Measurements from ENCODE around the gene ANAPC2. TPM values are rescaled to one million over a fixed set of nuclear protein-coding genes. Genes with fewer than 3 reads are reported as not detected.

Gene ANAPC2
- polyA plus RNA-seq, 3 donors: 1.9 to 76.8 (median 2.0) TPM

- no peak overlapping the region for H3K4me3 ChIP-seq (replicated peaks in 1 of 3; ENCODE audit: low read depth in 2 of 3, low read length in 3 of 3)
- H3K4me2 ChIP-seq (replicated peaks; ENCODE audit: extremely low read depth, low read length, poor library complexity, severe bottlenecking): no peak overlapping the region
- TF ChIP-seq, protein P1, sequence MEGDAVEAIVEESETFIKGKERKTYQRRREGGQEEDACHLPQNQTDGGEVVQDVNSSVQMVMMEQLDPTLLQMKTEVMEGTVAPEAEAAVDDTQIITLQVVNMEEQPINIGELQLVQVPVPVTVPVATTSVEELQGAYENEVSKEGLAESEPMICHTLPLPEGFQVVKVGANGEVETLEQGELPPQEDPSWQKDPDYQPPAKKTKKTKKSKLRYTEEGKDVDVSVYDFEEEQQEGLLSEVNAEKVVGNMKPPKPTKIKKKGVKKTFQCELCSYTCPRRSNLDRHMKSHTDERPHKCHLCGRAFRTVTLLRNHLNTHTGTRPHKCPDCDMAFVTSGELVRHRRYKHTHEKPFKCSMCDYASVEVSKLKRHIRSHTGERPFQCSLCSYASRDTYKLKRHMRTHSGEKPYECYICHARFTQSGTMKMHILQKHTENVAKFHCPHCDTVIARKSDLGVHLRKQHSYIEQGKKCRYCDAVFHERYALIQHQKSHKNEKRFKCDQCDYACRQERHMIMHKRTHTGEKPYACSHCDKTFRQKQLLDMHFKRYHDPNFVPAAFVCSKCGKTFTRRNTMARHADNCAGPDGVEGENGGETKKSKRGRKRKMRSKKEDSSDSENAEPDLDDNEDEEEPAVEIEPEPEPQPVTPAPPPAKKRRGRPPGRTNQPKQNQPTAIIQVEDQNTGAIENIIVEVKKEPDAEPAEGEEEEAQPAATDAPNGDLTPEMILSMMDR (IDR thresholded peaks at IDR 0.05): no peak
- Mint-ChIP-seq H3K4me1 (peaks cover 9% of the 10 kb centered on the region), H3K9me3 (peaks cover 0 to 25% (median 8%) of the 10 kb centered on the region in 7 donors), H3K36me3 (no peaks in the 10 kb centered on the region), H3K4me3 (peak overlapping the region in 1 of 2 donors; percentile 69), H3K27ac (no peak overlapping the region), H3K27me3 (ENCODE audit: low read depth in 3 of 3) (peaks cover 75 to 98% (median 89%) of the 10 kb centered on the region in 3 donors)
- H3K27me3 ChIP-seq (ENCODE audit: control insufficient read depth in 2 of 2, insufficient read depth in 2 of 2, low read length in 2 of 2): peaks cover 13 to 96% of the 10 kb centered on the region in 2 donors
- H3K9ac ChIP-seq (ENCODE audit: insufficient read depth, low read length, poor library complexity, severe bottlenecking): no peak overlapping the region
- 39% methylated on average over 53 of the region's 56 CpGs for WGBS (ENCODE audit: insufficient coverage)
- H2AFZ ChIP-seq (ENCODE audit: insufficient read depth, low read depth, low read length, poor library complexity, severe bottlenecking): no peak overlapping the region
- H4K20me1 ChIP-seq (ENCODE audit: insufficient read depth, low read length): no peaks in the 10 kb centered on the region
- no peak for DNase-seq
- H3K79me2 ChIP-seq (ENCODE audit: insufficient read depth, low read length): no peaks in the 10 kb centered on the region
- H3K27ac ChIP-seq (ENCODE audit: low read depth in 1 of 2, low read length in 2 of 2): no peak overlapping the region
- intact Hi-C loops (cut with micrococcal nuclease): no loop called here
- H3K9me3 ChIP-seq (replicated peaks in 1 of 2; ENCODE audit: control insufficient read depth in 1 of 2, insufficient read depth in 1 of 2, low read length in 2 of 2): peaks cover 6 to 17% of the 10 kb centered on the region in 2 donors
- H3K36me3 ChIP-seq (replicated peaks in 1 of 2; ENCODE audit: control insufficient read depth in 1 of 2, insufficient read depth in 2 of 2, low read length in 2 of 2): no peaks in the 10 kb centered on the region
- H3K4me1 ChIP-seq (ENCODE audit: control insufficient read depth in 1 of 2, insufficient read depth in 2 of 2, low read length in 2 of 2): peaks cover 7 to 19% of the 10 kb centered on the region in 2 donors
Measured at GRCh38 chr9:137160716-137161557, 27.4 kb downstream of the ANAPC2 start.

- Histone ChIP-seq H3K4me1 (ENCODE audit: control insufficient read depth in 1 of 2, insufficient read depth in 2 of 2, low read length in 2 of 2) (peaks cover 7 to 19% of the 10 kb centered on the region in 2 donors), H3K9me3 (replicated peaks in 1 of 2; ENCODE audit: control insufficient read depth in 1 of 2, insufficient read depth in 1 of 2, low read length in 2 of 2) (peaks cover 6 to 17% of the 10 kb centered on the region in 2 donors), H3K27ac (ENCODE audit: low read depth in 1 of 2, low read length in 2 of 2) (no peak overlapping the region), H3K9ac (ENCODE audit: insufficient read depth, low read length, poor library complexity, severe bottlenecking) (no peak overlapping the region), H3K79me2 (ENCODE audit: insufficient read depth, low read length) (no peaks in the 10 kb centered on the region), H3K4me2 (replicated peaks; ENCODE audit: extremely low read depth, low read length, poor library complexity, severe bottlenecking) (no peak overlapping the region), H3K36me3 (replicated peaks in 1 of 2; ENCODE audit: control insufficient read depth in 1 of 2, insufficient read depth in 2 of 2, low read length in 2 of 2) (no peaks in the 10 kb centered on the region), H4K20me1 (ENCODE audit: insufficient read depth, low read length) (no peaks in the 10 kb centered on the region), H3K27me3 (ENCODE audit: control insufficient read depth in 2 of 2, insufficient read depth in 2 of 2, low read length in 2 of 2) (peaks cover 14 to 96% of the 10 kb centered on the region in 2 donors), H3K4me3 (replicated peaks in 1 of 3; ENCODE audit: low read depth in 2 of 3, low read length in 3 of 3) (no peak overlapping the region), H2AFZ (ENCODE audit: insufficient read depth, low read depth, low read length, poor library complexity, severe bottlenecking) (no peak overlapping the region)
- intact Hi-C loops (cut with micrococcal nuclease): no loop called here
- H3K9me3 Mint-ChIP-seq: peaks cover 0 to 25% (median 8%) of the 10 kb centered on the region in 7 donors
- no peak overlapping the region for H3K27ac Mint-ChIP-seq
- no peaks in the 10 kb centered on the region for H3K36me3 Mint-ChIP-seq
- peaks cover 73 to 98% (median 89%) of the 10 kb centered on the region in 3 donors for H3K27me3 Mint-ChIP-seq (ENCODE audit: low read depth in 3 of 3)
- 79% methylated on average over 14 of the region's 17 CpGs for WGBS (ENCODE audit: insufficient coverage)
- DNase-seq: no peak
- H3K4me1 Mint-ChIP-seq: peaks cover 9% of the 10 kb centered on the region
- TF ChIP-seq, protein P1 (IDR thresholded peaks at IDR 0.05): no peak
- H3K4me3 Mint-ChIP-seq: peak overlapping the region in 1 of 2 donors; percentile 69
Measured at GRCh38 chr9:137160054-137160425, 28.3 kb downstream of the ANAPC2 start.

All from CD14-positive monocyte (primary cell).